GM23338 (cell line): ENCODE results near the gene XRCC6. TPM values are rescaled to one million over a fixed set of nuclear protein-coding genes. Genes with fewer than 3 reads are reported as not detected.

Experiments
- ATAC-seq: fragments of 200-7000 bp; cut with Tn5 transposase; 3 replicates; pipeline ENCODE4 v1.9.1; 2020
- DNase-seq: peaks from one replicate; pipeline ENCODE4 v3.0.0-alpha.2; 2015; ENCODE audit warnings: low spot score
- H2AFZ ChIP-seq: fragments of 200-600 bp; sonication (generic); 2 replicates; pipeline ENCODE4 v1.8.0; 2016; ENCODE audit warnings: antibody characterized with exemption, mild to moderate bottlenecking, moderate library complexity
- H3F3A ChIP-seq: fragments of 200-600 bp; sonication (generic); replicated peaks from 2 replicates; pipeline ENCODE4 v1.8.0; 2017; ENCODE audit warnings: antibody characterized with exemption, mixed run types, low read depth
- H3K27ac ChIP-seq: fragments of 200-600 bp; sonication (generic); 2 replicates; pipeline ENCODE4 v1.6.1; 2016; ENCODE audit warnings: low read depth
- H3K27me3 ChIP-seq: fragments of 200-600 bp; sonication (generic); 2 replicates; pipeline ENCODE4 v1.8.0; 2016; ENCODE audit warnings: mild to moderate bottlenecking, mixed run types, moderate library complexity; ENCODE audit not compliant: insufficient read depth
- H3K36me3 ChIP-seq: fragments of 200-600 bp; sonication (generic); 2 replicates; pipeline ENCODE4 v1.8.0; 2016; ENCODE audit warnings: mild to moderate bottlenecking; ENCODE audit not compliant: insufficient read depth
- H3K4me1 ChIP-seq: fragments of 200-600 bp; sonication (generic); 2 replicates; pipeline ENCODE4 v1.8.0; 2016; ENCODE audit warnings: mild to moderate bottlenecking, moderate library complexity; ENCODE audit not compliant: insufficient read depth
- H3K4me2 ChIP-seq: fragments of 200-600 bp; sonication (generic); 2 replicates; pipeline ENCODE4 v1.7.1; 2017; ENCODE audit warnings: mixed run types
- H3K4me3 ChIP-seq: fragments of 200-600 bp; sonication (generic); 2 replicates; pipeline ENCODE4 v1.6.1; 2016; ENCODE audit warnings: mixed run types
- H3K79me2 ChIP-seq: fragments of 200-600 bp; sonication (generic); replicated peaks from 2 replicates; pipeline ENCODE4 v1.8.0; 2017; ENCODE audit warnings: mild to moderate bottlenecking; ENCODE audit not compliant: insufficient read depth
- H3K9me2 ChIP-seq: fragments of 200-600 bp; sonication (generic); 2 replicates; pipeline ENCODE4 v1.8.0; 2017; ENCODE audit not compliant: insufficient read depth
- H4K20me1 ChIP-seq: fragments of 200-600 bp; sonication (generic); replicated peaks from 2 replicates; pipeline ENCODE4 v1.8.0; 2017; ENCODE audit warnings: mild to moderate bottlenecking; ENCODE audit not compliant: insufficient read depth
- H3K27ac Mint-ChIP-seq: 2 replicates; pipeline ENCODE4 v1.8.0; 2020; ENCODE audit warnings: inconsistent platforms, mild to moderate bottlenecking, moderate library complexity, mixed read lengths
- H3K27me3 Mint-ChIP-seq: 3 replicates; pipeline ENCODE4 v1.8.0; 2022; ENCODE audit warnings: low read depth, mild to moderate bottlenecking, moderate library complexity, mixed read lengths, inconsistent platforms; ENCODE audit not compliant: insufficient read depth, poor library complexity
- H3K36me3 Mint-ChIP-seq: 3 replicates; pipeline ENCODE4 v1.8.0; 2021; ENCODE audit warnings: low read depth, mild to moderate bottlenecking, inconsistent platforms, moderate library complexity, mixed read lengths
- H3K4me1 Mint-ChIP-seq: 3 replicates; pipeline ENCODE4 v1.8.0; 2020; ENCODE audit warnings: mild to moderate bottlenecking, inconsistent platforms, mixed read lengths
- H3K4me3 Mint-ChIP-seq: 3 replicates; pipeline ENCODE4 v1.8.0; 2021; ENCODE audit warnings: moderate library complexity, mild to moderate bottlenecking, inconsistent platforms, mixed read lengths
- H3K9me3 Mint-ChIP-seq: 3 replicates; pipeline ENCODE4 v1.8.0; 2020; ENCODE audit warnings: moderate library complexity, mild to moderate bottlenecking, inconsistent platforms, mixed read lengths
- CREB1 ChIP-seq: fragments of 250-450 bp; sonication (Bioruptor Pico); IDR thresholded peaks from 2 replicates; pipeline ENCODE4 v1.5.0; 2020; ENCODE audit warnings: low read depth, mild to moderate bottlenecking, moderate library complexity
- CTCF ChIP-seq, 2 experiments: fragments of 200-600 bp in 1 of 2; sonication (generic) in 1 of 2; conservative IDR thresholded peaks; 2 replicates each; pipeline versions ENCODE4 v1.5.1 to v1.6.1; 2016 to 2017; ENCODE audit warnings: antibody characterized with exemption in 2 of 2, low read depth in 2 of 2, mild to moderate bottlenecking in 2 of 2, moderate library complexity in 1 of 2
- ETS1 ChIP-seq: IDR thresholded peaks from 2 replicates; pipeline ENCODE4 v1.6.1; 2016; ENCODE audit warnings: antibody characterized with exemption
- EZH2 ChIP-seq: fragments of 200-600 bp; sonication (generic); IDR thresholded peaks from one replicate; pipeline ENCODE4 v1.8.0; 2017; ENCODE audit warnings: antibody characterized with exemption, mild to moderate bottlenecking, low read depth; ENCODE audit not compliant: unreplicated experiment
- JUNB ChIP-seq: IDR thresholded peaks from one replicate; pipeline ENCODE4 v1.6.1; 2016; ENCODE audit warnings: antibody characterized with exemption; ENCODE audit not compliant: unreplicated experiment
- NANOG ChIP-seq: IDR thresholded peaks from 2 replicates; pipeline ENCODE4 v1.6.1; 2016; ENCODE audit warnings: antibody characterized with exemption, borderline replicate concordance
- POLR2AphosphoS5 ChIP-seq: IDR thresholded peaks from 2 replicates; pipeline ENCODE4 v1.6.1; 2016; ENCODE audit warnings: antibody characterized with exemption, low read depth
- STAT1 ChIP-seq: IDR thresholded peaks from one replicate; pipeline ENCODE4 v1.6.1; 2016; ENCODE audit warnings: antibody characterized with exemption; ENCODE audit not compliant: unreplicated experiment
- ZNF462 ChIP-seq: fragments of 250-450 bp; sonication (Bioruptor Pico); IDR thresholded peaks from 2 replicates; pipeline ENCODE4 v1.5.0; 2020; ENCODE audit warnings: mild to moderate bottlenecking, moderate library complexity
- polyA plus RNA-seq: library from polyadenylated mRNA; unstranded; fragments of >200 nt; fragmentation: Nextera tagmentation; extraction: Ambion mirVana; gene quantifications from 2 replicates; pipeline ENCODE4 v1.2.1, GENCODE V29; 2016
- total RNA-seq: library from RNA; depleted of rRNA; stranded (reverse); fragments of >200 nt; shearing (Covaris generic); gene quantifications from 2 replicates; pipeline ENCODE4 v1.2.3, GENCODE V29; 2014

The XRCC6 gene
- total and polyA plus RNA-seq, 2 experiments from 2014 or later: 351 to 498 TPM

GRCh38 chr22:41603873-41604332 is 17.2 kb upstream of the XRCC6 start:
- no peak overlapping the region for H3K4me3 ChIP-seq
- H3K79me2 ChIP-seq: no peaks in the 10 kb centered on the region
- Mint-ChIP-seq H3K4me1 (no peaks in the 10 kb centered on the region), H3K27ac (no peak overlapping the region), H3K9me3 (no peaks in the 10 kb centered on the region; the same call in 2 of the 3 replicates), H3K36me3 (peaks cover 46% of the 10 kb centered on the region), H3K27me3 (peaks cover 5% of the 10 kb centered on the region), H3K4me3 (no peak overlapping the region)
- H4K20me1 ChIP-seq: peaks cover 14% of the 10 kb centered on the region
- H3K27ac ChIP-seq: no peak overlapping the region
- TF ChIP-seq POLR2AphosphoS5: no peak
- no peaks in the 10 kb centered on the region for H3K27me3 ChIP-seq
- no peak overlapping the region for H2AFZ ChIP-seq
- no peaks in the 10 kb centered on the region for H3F3A ChIP-seq
- H3K4me2 ChIP-seq: no peak overlapping the region
- no peaks in the 10 kb centered on the region for H3K4me1 ChIP-seq
- DNase-seq (no peak), ATAC-seq (no peak)
- peaks cover 8% of the 10 kb centered on the region; the same call in 1 of the 2 replicates for H3K36me3 ChIP-seq
- no peaks in the 10 kb centered on the region for H3K9me2 ChIP-seq

GRCh38 chr22:41608386-41608785 is 12.7 kb upstream of the XRCC6 start:
- Mint-ChIP-seq H3K4me3 (no peak overlapping the region), H3K4me1 (no peaks in the 10 kb centered on the region), H3K27me3 (no peaks in the 10 kb centered on the region), H3K36me3 (peaks cover 25% of the 10 kb centered on the region), H3K27ac (no peak overlapping the region), H3K9me3 (no peaks in the 10 kb centered on the region; the same call in 2 of the 3 replicates)
- ATAC-seq (no peak), DNase-seq (no peak)
- H3K36me3 ChIP-seq: peaks cover 6% of the 10 kb centered on the region; the same call in 1 of the 2 replicates
- H3K4me1 ChIP-seq: no peaks in the 10 kb centered on the region
- H3K9me2 ChIP-seq: no peaks in the 10 kb centered on the region
- H2AFZ ChIP-seq: no peak overlapping the region
- 0 out of 2 replicates have a peak, but pooled peaks cover 2% of the 10 kb centered on the region for H3F3A ChIP-seq
- no peak overlapping the region for H3K4me2 ChIP-seq
- H4K20me1 ChIP-seq: peaks cover 27% of the 10 kb centered on the region
- H3K4me3 ChIP-seq: no peak overlapping the region
- H3K27ac ChIP-seq: no peak overlapping the region
- no peaks in the 10 kb centered on the region for H3K27me3 ChIP-seq
- peaks cover 2% of the 10 kb centered on the region for H3K79me2 ChIP-seq
- TF ChIP-seq CREB1 (CRISPR knock-in tag): no peak
- no peak for TF ChIP-seq NANOG
- no peak for TF ChIP-seq STAT1
- TF ChIP-seq EZH2: no peak
- no peak for TF ChIP-seq ZNF462 (CRISPR knock-in tag)
- no peak for TF ChIP-seq POLR2AphosphoS5
- no peak for TF ChIP-seq CTCF (conservative IDR thresholded peaks at IDR 0.05; ENCODE audit: low read depth in 2 of 2)
- no peak for TF ChIP-seq JUNB
- TF ChIP-seq ETS1: no peak
